GM21786 (cell line): Measurements from ENCODE around the gene RXFP2.

ENCODE experiments used
- ATAC-seq: cut with Tn5 transposase; IDR thresholded peaks from one replicate; pipeline ENCODE4 v1.9.1; 2021; ENCODE audit not compliant: unreplicated experiment

The RXFP2 gene

GRCh38 chr13:31767175-31767900 lies 28.0 kb downstream of the RXFP2 start:
- ATAC-seq, result no peak

GRCh38 chr13:31768351-31768750 lies 29.0 kb downstream of the RXFP2 start:
- no peak for ATAC-seq

- ATAC-seq, result no peak
These were observed 30.2 kb downstream of the RXFP2 start for GRCh38 chr13:31769575-31769974.

GRCh38 chr13:31772231-31772630 lies 32.9 kb downstream of the RXFP2 start:
- ATAC-seq, result no peak

- no peak for ATAC-seq
These were observed 34.2 kb downstream of the RXFP2 start for GRCh38 chr13:31773538-31773937.

- no peak for ATAC-seq
These were observed 34.9 kb downstream of the RXFP2 start for GRCh38 chr13:31774186-31774750.

- no peak for ATAC-seq
These were observed 35.8 kb downstream of the RXFP2 start for GRCh38 chr13:31775148-31775547.

- no peak for ATAC-seq
These were observed 36.4 kb downstream of the RXFP2 start for GRCh38 chr13:31775686-31776085.

- no peak for ATAC-seq
These were observed 41.7 kb downstream of the RXFP2 start for GRCh38 chr13:31781064-31781463.

GRCh38 chr13:31786011-31786410 lies 46.7 kb downstream of the RXFP2 start:
- no peak for ATAC-seq

GRCh38 chr13:31790992-31791391 lies 51.7 kb downstream of the RXFP2 start:
- no peak for ATAC-seq

GRCh38 chr13:31793246-31793645 lies 53.9 kb downstream of the RXFP2 start:
- no peak for ATAC-seq

GRCh38 chr13:31794452-31794851 lies 55.1 kb downstream of the RXFP2 start:
- no peak for ATAC-seq

GRCh38 chr13:31797154-31797775 lies 57.9 kb downstream of the RXFP2 start:
- no peak for ATAC-seq

GRCh38 chr13:31798189-31798588 lies 58.9 kb downstream of the RXFP2 start:
- no peak for ATAC-seq

GRCh38 chr13:31801088-31801487 lies 61.8 kb downstream of the RXFP2 start:
- ATAC-seq, result no peak

GRCh38 chr13:31803311-31803710 lies 64.0 kb downstream of the RXFP2 start:
- no peak for ATAC-seq

- no peak for ATAC-seq
These were observed 66.5 kb downstream of the RXFP2 start for GRCh38 chr13:31805841-31806240.

- ATAC-seq, result no peak
These were observed 67.8 kb downstream of the RXFP2 start for GRCh38 chr13:31807090-31807541.

GRCh38 chr13:31814536-31814935 lies 75.2 kb downstream of the RXFP2 start:
- ATAC-seq, result no peak

- ATAC-seq, result no peak
These were observed 76.2 kb downstream of the RXFP2 start for GRCh38 chr13:31815361-31816144.

- ATAC-seq, result no peak
These were observed 78.9 kb downstream of the RXFP2 start for GRCh38 chr13:31818236-31818635.
